IPS-NIHi7 (cell line): Measurements from ENCODE around the gene N4BP2L1.

ENCODE experiments used
- DNase-seq: peaks from one replicate; pipeline ENCODE4 v3.0.0; 2012; ENCODE audit warnings: mixed read lengths; ENCODE audit errors: extremely low spot score

Gene N4BP2L1

DNA sequence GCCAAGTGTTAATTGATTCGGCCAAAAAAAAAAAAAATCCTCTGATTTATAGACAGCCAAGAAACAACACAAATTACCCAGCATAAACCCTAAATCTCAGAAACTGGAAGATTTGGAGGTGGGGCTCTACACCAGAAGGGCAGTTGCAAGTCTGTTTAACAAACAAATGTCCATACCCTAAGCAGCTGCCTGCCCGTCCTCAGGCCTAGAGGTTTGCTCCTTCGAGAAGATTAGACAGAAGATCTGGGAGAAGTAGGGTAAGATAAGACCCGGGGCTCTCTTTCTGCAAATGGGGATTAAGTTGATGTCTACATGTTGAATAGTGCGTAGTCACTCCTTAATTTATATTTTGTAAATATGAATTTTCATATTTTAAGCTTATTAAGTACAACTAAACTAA is 3.4 kb upstream of the N4BP2L1 start:
- DNase-seq = no peak

DNA sequence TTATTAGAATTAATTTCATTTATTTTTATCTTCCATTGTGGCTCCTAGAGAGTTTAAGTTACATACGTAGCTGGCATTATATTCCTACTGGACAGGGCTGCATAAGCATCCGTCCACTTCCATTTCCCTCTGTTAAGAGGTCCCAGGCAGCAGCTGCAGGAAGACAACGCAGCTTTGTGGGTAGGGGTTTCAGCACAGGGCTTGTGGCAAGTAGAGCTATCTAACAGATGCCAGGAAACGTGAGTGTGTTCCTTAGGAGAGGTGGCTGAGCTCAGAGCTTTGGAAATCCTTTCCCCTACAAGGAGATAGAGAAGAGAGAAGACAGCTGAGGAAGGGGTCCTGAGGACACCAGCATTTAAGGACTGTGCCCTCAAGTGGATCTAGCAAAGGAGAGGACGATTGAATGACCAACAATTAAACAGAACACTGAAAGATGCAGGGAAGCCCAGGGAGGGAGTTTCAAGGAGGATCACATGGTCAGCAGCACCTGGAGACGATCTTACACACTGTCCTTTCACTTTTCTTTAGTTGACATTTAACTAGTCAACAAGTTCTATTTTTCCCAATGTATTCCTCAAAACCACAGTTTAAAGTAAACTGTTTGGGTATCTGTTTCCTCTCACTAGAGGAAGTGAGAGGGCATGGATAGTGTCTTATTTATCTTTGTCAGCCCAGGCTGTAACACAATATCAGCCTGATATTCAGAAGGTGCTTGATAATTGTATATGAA is 2.3 kb upstream of the N4BP2L1 start:
- no peak for DNase-seq

DNA sequence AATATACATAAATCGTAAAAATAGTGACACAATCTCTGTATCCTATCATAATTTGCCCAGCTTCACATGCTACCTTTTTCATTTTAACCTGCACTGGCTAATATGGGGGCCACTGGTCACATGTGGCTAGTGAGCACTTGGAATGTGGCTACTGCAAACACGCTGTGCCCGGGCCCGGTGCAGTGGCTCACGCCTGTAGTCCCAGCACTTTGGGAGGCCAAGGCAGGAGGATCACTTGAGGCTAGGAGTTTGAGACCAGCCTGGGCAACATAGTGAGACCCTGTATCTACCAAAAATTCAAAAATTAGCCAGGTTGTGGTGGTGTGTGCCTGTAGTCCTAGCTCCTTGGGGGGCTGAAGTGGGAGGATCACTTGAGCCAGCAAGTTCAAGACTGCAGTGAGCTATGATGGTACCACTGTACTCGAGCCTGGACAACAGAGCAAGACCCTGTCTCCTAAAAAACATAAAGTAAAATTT is 1.5 kb upstream of the N4BP2L1 start:
- DNase-seq = no peak

DNA sequence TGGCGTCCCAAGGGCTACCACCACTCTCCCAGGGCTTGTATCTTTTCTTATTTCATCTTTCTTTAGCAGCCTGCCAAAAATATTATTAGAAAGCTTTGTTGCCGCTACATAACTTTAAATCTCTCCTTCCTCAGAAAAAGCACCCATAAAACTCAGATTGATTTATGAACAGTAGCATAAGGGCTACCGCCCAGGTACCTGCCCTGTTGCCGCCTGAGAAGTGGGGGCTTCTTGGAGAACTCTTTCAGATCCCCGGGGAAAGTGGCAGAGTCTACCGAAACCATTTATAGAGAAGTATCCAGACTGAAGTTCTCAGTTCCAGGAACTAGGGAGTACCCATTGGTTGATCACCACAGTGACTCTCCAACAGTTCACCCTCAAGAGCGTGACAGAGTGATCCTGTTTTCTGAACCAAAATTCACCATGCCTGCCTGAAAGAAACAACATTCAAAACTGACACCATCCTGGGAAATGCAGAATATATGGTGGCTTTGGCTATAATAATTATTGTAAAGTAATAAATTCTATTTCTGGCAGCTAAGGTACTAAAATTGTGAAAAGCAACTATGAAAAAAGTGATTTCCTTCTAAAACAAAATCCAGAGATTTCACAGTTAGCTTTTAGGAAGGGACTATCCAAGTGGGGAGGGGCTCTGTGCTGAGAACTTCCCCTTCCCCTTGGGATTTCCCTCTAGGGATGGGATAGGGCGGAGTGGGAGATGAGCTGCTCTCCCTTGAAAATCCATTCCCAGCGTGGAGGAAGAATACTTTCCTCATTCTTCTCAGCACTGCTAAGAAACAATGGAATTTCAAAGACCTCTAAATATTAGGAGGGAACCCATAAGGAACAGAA is 877 bp upstream of the N4BP2L1 start:
- no peak for DNase-seq

DNA sequence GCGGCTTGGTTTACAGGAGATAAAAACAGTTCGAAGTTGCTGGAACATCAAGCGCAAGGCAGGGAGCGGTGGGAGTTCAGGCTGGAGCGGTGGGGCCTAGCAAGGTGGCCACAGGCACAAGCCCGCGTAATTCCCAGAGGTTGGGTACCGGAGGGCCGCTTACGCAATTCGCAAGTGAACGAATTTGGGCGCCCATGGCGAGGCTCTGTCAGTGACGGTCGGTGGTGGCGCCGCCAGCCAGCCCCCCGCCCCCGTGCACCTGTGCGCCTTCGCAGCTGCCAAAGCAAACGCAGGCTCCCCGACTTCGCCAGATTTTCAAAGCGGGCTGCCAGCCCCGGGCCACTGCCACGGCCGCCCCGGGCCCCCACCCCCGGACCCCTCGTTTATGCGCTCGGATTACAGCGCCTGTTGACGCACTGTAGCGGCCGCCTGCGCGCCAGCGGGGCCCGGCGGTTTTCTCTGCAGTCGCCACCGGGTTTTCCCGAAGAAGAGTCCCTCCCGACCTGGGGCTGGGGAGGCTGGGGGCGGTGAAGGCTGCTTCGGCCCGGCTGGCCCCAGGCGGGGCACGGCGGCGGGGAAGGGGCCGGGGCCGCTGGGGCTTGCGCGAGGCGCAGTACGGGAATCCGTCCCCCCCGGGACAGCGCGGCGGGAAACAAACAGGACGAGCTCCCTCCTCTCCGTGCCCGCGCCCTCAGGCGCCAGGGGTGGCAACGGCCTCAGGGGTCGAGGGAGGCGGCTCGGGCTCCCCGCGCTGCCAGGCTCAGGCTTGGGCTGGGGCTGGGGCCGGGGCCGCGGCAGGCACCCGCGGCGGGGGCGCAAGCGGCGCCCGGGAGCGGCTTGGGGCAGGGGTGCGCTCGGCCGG is 709 bp downstream of the N4BP2L1 start:
- peak; percentile 66 for DNase-seq

DNA sequence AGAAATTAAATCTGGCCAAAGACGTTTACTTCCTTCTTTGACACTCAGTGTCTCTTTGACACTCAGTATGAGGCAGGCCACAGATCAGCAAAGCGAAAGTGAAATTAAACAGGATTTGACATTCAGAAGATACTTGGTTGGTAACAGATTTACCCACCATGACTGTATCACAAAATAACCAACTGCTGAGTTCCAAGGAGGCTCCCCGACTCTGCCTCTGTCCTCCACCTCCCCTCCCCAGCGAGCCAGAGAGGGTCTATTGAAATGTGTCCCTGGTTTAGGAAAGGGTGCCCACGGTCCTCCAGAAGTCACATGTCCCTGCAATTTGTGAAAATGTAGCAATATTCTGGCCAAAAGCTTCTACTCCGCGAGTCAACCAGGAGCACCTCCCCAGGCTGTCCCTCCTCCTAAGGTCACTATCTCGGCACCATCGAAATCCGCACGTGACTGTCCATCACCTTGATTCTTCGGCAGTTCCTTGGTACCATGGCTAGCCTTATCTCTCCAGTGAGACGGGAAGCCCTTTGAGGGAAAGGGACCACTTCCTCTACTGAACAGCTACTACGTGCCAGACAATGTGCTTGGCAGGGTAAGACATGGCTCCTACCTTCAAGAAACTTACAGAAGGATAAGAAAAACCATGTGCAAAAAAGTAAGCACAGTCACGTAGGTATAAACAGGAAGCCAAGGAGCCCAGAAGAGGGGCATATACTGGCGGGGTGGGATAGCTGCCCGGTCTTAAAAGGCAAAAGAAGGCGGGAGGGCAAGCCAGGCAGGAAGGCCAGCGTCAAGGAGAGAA is 1.5 kb downstream of the N4BP2L1 start:
- no peak for DNase-seq

DNA sequence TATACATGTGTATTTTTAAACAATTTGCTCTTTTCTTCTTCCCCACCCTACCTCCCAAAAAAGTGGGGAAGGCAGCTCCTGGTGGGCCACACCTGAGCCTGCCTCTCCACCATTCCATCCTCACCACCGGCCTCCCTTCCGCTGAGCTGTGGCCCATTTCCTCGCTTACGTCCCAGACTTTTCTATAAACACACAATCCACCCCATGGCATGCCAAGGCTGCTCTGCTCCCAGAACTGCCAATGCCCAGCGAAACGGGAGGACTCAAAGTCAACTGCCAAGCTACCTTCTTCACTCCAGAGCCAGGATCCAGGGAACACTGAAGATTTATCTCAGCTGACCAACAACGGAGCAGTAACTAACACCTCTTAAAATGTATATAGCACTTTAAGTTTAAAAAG is 2.8 kb downstream of the N4BP2L1 start:
- DNase-seq = no peak

DNA sequence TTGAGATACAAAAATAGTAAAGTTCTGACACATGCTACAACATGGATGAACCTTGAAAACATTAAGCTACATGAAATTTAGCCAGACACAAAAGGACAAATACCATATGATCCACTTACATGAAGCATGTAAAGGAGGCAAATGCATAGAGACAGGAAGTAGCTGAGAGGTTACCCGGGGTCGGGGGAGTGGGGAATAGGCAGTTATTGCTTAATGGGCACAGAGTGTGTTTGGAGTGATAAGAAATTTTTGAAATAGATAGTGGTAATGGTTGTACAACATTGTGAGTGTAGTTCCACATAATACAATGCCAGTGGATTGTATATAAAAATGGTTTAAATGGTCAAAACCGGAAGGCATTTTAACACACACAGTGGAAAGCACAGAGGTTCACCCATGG is 4.3 kb downstream of the N4BP2L1 start:
- DNase-seq = no peak

DNA sequence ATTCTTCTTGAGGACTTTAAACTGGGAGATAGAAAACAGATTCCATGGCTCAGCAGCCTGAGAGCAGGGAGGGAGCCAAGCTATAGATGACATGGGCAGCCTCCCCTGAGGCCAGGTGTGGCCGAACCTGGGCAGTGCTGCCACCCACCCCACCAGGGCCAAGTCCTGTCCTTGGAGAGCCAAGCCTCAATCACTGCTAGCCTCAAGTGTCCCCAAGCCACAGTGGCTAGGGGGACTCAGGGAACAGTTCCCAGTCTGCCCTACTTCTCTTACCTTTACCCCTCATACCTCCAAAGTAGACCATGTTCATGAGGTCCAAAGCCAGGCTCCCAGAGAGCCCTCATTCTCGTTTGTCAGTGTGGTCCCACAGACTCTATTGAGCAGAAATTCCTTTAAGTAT is 8.1 kb downstream of the N4BP2L1 start:
- no peak for DNase-seq

DNA sequence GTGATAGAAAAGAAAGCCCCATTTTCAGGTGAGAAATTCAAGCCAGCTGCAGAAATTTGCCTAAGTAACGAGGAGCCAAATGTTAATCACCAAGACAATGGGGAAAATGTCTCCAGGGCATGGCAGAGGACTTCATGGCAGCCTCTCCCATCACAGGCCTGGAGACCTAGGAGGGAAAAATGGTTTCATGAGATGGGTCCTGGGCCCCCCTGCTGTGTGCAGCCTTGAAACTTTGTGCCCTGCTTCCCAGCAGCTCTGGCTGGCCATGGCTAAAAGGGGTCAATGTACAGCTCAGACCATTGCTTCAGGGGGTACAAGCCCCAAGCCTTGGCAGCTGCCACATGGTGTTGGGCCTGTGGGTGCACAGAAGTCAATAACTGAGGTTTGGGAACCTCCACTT is 9.9 kb downstream of the N4BP2L1 start:
- no peak for DNase-seq

DNA sequence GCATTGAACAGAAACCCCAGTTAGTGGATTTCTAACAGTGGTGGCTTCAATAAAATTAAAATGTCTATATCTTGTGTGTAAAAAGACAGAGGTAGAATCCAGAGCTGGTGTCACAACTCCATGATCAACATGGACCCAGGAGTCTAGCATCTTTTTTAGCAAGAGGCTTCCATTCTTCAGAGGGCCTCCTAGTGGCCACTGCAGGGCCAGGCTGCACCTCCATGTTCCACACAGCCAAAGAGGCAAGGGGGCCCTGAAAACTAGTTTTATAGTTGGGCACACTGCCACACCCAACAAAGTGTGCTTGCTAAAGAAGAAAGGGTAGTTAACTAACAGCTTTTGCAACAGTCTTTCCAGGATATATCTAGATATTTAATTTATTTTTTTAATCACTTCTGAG is 12.9 kb downstream of the N4BP2L1 start:
- peak; percentile 56 for DNase-seq

DNA sequence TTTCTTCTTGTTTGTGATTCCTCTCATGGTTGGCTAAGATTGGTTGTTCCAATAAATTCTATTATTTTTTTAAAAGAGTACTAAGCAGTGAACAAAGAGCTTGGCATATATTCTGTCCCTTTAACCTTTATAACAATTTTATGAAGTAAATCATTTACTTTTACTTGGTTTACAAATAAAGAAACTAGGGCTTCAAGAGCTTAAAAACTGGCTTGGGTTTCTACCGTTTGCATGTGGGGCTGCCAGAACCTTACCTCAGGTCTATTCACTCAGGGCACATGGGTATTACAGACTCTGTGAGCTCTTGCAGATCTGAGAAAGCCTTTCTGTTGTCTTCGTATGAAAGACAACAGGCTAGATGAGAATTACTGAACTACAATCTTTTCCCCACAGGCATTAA is 13.3 kb downstream of the N4BP2L1 start:
- no peak for DNase-seq

DNA sequence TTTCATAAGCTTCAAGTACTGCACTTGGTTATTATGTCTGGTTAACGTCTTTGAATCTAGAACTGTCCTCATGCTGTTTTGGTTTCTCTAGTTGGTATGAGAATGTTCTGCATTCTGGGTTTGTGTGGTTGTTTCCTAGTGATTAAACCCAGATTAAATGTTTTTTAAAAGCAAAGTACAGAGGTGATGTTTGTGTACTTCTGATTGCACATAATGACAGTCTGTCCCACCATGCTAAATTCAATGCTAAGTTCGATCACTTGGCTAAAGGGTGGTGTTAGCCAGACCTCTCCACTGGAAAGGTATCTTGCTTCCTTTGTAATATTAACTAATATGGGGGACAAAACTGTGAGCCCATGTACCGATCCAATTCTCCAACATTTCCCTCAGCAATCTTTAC is 14.6 kb downstream of the N4BP2L1 start:
- no peak for DNase-seq

DNA sequence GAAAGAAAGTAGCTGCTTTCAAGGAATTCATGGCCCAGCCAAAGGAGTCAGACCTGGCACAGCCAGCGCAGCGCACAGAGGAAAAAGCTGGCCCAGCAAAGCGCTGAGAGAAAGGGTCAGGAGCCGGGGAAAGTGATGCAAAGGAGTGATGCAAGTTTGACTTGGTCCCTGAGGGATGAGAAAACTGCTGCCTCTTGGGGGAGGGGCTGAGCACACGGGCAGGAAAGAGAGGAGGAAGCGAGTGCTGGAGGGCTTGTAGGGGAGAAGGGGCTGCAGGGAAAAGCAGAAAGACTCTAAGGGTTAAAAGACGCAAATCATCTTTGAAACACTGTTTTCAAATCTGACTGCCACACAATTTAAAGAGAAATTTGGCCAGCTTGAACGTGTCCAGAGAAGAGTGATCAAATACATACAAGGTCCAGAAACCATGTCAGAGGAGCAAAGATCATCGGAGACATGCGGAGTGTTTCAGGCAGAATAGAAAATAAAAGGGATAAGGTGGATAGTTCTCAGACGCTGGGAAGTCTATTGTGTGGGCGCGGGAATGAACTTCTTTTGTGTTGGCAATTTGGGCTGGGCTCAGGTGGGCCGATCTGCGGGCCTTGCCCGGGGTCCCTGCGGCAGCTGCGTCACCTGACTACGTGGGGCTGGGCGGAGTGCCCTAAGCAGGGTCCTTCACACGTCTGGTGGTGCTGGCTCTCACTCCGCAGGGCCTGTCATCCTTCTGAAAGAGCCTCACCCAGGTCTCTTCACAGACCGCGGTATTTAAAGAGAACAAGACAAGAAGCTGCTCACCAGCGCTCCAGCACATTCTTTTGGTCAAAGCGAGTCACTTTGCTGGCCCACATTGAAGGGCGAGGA is 18.1 kb downstream of the N4BP2L1 start:
- DNase-seq = peak; percentile 80

DNA sequence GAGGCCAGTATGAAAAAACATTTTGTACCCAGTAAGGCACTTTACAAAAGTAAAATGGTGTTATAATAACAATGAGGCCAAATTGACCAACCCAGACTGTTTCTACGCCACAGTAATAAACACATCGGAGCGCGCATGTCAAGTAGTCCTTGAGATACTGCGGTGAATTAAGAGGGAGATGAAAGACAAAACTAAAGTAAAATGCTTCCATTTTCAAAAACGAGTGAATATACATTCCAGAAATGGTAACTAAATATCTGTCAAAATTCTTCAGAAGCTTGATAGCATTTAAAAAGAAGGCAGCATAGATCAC is 19.0 kb downstream of the N4BP2L1 start:
- DNase-seq = no peak

DNA sequence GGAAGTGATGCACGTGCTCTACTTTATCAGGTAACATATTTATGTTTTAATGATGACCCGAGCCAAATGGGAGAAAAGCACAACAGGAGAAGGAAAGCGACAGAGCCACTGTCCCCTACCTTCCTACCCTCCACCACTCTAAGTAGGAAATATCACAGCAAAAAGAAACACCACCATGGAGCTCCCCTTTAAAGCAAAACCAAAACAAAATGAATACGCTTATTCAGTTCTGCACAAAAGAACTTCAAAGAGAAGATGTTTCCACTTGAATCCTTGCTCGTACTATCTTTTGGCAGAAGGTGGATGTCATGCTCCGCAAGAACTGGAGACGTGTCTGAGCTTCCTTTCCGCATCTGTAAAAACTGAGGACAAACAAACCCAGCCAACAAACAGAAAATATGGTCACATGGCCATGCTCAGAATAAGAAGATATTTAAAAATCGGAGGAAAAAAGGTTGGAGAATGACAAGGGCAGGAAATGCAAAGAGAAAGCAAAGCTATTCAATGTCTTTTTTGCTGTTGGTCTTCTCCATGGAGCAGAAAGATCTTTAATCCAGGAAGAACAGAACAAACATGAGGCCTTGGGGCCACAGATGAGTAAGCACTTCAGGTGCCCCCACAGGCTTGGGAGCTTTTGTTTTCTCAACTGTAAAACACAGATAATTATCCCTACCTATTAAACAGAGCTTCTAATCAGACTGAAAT is 19.5 kb downstream of the N4BP2L1 start:
- DNase-seq = no peak

DNA sequence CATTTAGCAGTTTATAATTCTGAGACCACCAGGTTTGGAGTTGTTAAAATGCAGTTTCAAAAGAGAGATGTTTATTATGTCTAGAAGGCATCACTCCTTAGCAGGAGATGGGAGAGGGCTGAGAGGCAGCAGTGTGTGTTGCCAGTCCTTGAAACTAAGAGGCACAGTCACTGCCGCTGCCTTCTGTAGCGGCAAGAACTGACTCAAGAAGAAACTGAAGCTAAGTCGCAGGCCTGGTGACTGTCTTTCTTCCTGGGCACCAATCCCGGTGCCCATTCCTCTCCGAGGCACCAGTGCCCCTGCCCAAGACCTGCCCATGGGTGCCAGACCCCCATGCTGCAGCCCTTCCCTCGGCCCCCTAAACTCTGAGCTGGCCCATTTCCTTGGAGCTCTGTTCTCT is 20.1 kb downstream of the N4BP2L1 start:
- no peak for DNase-seq

DNA sequence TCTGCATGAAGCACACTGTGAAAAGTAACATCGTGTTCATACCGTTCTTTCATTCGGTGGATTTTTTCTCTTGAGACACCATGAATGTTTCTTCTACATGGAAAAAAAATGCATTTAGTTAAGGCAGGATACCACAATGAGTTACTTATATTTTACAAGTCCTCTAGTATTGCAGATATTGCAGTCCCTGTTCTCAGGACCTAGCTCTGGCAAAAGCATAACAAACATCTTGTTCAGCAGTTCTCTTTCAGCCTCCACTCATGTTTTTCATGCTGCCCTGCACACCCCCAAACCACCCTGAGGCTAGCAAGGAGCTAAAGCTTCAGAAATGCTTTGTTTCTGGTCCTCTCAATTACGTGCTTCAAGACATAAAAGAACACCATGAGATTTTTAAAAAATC is 24.8 kb downstream of the N4BP2L1 start:
- DNase-seq = no peak

DNA sequence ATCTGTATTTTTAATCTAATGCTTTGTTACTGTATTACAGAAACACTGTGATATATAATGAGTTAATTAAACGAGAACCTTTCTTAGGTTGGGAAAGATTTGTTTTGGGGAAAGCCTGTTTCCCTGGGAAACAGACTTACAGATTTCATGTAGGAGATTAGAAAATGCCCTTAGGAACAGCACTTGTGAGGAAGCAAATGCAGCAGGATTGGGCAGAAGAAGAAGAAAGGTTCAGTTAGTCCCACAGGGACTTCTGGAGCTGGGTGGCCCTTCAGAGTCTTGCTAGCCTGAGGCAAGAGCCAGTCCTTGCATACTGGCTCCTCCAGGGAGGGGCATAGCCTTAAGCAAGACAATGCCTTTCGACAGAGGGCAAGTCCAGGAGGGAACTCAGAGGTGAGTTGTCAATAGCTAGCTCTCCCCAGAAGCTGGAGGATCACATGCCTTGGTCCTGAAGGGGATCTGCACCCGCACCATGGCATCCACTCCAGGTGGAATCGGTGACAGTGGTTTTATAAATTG is 36.8 kb downstream of the N4BP2L1 start:
- DNase-seq = peak; percentile 71

DNA sequence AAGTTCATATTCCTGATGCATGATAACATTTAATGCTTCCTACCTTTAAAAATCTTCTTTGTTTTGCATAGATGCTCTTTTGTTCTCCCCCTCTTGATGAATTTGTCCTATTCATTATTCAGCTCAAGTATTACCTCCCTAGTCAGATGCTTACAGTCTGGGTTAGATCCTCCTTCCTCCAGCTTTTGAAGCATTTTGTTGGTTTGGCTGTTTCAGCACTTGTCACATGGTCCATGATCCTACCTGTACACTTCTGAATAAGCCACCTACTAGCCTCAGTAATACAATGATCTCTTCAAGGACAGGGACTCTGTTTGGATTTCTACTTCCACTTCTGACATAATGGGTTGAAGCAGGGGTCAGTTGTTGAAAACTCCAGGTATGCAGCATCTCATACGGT is 37.4 kb downstream of the N4BP2L1 start:
- no peak for DNase-seq
